Activated CD8-positive, alpha-beta memory T cell treated with anti-CD3 and anti-CD28 coated beads for 1 hour (primary cell): Measurements from ENCODE around the gene OR1E1.
"Not testable (repeated sequence)": the region's sequence is repeated elsewhere in the genome, so short reads cannot be mapped to it uniquely, and the experiment has no call there.

ENCODE experiments used
- DNase-seq, 2 donors: peaks; one replicate each; pipeline ENCODE4 v3.0.0-alpha.2; 2020; ENCODE audit warnings: low read depth in 1 of 2; ENCODE audit errors: extremely low read depth in 1 of 2

OR1E1 gene, protein sequence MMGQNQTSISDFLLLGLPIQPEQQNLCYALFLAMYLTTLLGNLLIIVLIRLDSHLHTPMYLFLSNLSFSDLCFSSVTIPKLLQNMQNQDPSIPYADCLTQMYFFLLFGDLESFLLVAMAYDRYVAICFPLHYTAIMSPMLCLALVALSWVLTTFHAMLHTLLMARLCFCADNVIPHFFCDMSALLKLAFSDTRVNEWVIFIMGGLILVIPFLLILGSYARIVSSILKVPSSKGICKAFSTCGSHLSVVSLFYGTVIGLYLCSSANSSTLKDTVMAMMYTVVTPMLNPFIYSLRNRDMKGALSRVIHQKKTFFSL

DNA sequence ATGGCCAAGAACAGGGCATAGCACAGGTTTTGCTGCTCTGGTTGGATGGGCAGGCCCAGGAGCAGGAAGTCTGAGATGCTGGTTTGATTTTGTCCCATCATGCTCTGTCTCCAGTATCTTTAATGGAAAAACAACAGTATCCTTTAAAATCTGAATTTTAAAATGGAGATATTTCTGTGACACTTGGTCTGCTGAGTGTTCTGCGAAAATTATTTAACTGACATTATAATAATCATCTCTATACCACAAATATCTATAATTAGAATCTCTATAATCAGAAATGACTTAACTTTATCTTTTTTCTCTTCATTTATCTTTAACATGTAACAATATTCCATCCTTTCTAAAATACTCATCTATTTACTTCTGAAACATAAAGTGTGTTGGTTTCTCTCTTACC lies at the start of gene OR1E1:
Gene OR1E1, minus strand, starts transcription at position 101 of the 400 bp plus-strand sequence. Its CDS starts 0 bp downstream, at position 101.
- DNase-seq = no peak

DNA sequence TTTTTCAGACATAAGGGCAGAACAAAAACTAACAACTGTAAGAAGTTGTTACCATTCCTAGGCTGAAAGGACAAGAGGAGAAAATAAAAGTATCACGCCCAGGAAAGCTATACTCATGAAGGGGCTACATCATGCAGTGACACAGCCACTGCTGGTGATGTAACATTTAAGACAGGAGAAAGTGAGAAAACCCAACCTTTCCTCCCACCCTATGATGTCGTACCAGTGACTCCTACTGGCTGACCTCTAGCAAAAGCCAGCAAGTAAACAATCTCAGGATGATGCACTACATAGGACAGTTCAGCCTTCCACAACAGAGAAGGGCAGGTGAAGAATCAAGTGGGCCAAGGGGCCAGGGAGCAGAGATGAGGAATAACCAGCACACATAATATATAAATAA lies 49.4 kb upstream of the OR1E1 start:
- no peak for DNase-seq

DNA sequence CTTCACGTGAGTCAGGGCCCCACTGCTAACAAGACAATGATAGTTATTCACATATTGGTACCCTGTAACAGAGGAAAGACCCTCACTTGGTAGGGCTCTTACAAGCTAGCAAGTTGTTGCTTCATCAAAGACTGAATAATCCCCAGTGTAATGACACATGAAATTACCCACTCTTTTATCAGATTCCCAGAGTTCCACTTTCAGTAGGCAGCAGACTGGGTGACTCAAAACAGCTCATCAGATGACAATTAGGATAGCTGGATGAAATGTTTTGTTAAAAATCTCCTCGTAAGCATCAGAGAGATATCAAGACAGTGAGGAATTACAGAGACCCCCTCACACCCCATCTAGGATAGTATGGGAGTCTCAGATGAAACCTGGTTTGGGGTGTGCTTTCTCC lies 42.2 kb upstream of the OR1E1 start:
- no peak for DNase-seq

DNA sequence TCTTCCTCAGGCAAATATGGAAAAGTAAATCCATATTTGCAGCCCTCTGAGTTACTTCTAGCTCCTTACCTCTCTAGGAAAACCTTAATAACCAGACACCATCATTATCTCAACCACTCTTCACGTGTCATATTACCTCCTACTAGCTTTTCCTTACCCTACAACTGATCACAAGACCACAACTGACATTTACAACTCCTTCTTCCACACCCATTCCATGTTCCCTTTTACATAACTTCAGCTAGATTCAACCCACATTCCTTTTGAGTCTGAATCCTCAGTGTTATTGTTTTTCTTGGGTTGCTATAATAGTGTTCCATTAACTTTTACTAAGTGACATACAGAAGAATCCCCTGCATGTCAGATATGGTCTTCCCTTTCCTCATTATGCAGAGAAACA lies 40.2 kb upstream of the OR1E1 start:
- no peak for DNase-seq

DNA sequence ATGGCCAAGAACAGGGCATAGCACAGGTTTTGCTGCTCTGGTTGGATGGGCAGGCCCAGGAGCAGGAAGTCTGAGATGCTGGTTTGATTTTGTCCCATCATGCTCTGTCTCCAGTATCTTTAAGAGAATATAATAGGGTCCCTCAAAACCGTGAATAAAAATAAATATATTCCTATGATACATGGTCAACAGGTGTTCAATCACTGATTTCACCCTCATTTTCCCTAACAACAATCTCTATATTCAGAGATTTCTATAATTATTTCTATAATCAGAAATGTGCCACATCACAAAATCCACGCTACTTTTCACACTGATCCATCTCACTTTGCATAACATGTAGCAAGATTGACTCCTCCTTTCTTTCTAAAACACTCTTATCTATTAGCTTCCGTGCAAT lies 35.5 kb upstream of the OR1E1 start, which contains the start of gene OR1E2:
Gene OR1E2, minus strand, starts transcription at position 101 of the 400 bp plus-strand sequence. Its CDS starts 0 bp downstream, at position 101.
- no peak for DNase-seq

DNA sequence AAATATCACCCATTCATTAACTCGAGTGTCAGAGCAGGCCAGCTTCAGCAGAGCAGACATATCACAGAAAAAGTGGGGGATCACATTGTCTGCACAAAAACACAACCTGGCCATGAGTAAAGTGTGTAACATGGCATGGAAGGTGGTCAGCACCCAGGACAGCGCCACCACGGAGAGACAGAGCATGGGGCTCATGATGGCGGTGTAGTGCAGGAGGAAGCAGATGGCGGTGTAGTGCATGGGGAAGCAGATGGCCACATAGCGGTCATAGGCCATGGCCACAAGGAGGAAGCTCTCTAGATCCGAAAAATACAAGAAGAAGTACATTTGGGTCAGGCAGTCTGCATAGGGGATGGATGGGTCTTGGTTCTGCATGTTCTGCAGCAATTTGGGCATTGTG lies 35.0 kb upstream of the OR1E1 start:
- DNase-seq = not testable (repeated sequence)

DNA sequence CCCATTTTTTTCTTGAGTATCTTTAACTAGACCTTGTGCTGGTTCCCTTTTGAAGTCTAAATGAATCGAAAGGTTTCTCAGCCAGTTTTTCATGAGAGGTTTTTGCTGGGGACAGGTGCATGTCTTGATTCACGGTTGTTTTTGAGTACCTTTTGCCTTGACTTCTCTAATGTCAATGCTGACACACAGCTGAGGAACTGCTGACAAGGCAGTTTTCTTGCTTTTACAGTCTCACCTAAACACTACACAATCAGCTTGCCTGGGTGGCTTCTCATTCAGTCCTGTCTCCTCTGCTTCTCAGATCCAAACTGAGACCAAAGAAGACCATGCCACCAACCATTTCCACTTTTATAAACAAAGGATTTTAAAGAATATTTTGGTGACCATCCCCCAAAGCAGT lies 20.0 kb upstream of the OR1E1 start:
- no peak for DNase-seq

DNA sequence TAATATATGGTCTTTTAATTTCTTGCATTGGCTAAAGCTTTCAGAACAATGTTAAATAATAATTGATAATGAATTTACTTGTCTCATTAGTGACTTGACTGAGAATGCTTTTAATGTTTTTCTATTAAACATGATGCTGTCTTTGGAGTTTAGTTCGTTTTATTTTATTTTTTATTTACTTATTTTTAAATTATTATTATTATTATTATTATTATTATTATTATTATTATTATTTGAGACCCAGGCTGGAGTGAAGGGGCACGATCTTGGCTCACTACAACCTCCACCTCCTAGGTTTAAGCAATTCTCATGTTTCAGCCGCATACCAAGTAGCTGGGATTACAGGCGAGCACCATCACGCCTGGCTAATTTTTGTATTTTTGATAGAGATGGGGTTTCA lies 17.4 kb upstream of the OR1E1 start:
- no peak for DNase-seq

DNA sequence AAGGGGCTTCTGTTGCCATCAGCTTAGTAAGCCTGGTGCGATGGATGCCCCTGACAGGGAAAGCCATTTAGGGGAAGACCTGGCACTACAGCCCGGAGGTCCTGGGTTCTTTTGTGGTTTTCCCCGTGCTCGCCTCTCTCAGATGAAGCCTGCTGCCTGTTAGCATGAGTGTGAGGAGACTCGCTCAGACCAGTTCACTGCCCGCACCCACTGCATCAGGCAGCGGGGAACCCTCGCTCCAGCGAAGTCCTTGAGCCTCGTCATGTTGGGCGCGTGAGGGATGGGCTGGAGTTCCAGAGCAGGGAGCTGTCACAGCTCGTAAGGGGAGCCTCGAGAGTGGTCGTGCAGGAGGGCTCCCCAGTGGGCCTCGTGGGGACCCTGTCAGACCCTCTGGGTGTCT lies 14.0 kb upstream of the OR1E1 start:
- DNase-seq = not testable (repeated sequence)

DNA sequence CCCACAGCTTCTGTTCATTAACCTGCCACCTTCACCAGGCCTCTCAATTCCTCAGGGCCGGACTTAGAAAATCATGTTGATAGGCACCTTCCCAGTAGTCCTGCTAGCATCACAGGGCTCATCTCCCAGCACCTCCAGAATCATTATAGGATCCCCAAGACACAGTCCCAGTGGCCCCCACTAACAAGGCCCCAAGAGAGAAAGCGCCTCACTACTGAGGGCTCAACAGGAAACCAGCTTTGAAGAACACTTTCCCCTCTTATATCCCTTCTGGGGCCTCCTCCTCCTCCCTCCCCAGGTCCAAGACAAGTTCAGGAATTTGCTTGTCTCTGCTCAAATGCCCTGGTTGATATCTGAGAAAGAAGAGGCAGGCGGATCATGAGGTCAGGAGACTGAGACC lies 12.9 kb upstream of the OR1E1 start, which contains the start of gene OR3A3:
Gene OR3A3, plus strand, starts transcription at position 301 of the 400 bp plus-strand sequence.
- DNase-seq = no peak

DNA sequence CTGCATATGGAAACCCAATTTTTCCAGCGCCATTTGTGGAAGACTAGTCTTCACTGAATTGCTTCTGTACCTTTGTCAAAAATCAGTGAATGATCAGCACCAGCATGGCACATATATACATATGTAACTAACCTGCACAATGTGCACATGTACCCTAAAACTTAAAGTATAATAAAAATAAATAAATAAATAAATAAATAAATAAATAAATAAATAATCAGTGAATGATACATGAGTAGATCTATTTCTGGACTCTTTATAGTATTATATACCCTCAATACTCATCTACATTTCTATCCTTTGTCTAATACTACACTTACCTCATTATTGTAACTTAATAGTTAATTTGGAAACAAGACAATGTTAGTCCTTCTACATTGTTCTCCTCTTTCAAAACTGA lies 5.6 kb upstream of the OR1E1 start:
- DNase-seq = not testable (repeated sequence)

DNA sequence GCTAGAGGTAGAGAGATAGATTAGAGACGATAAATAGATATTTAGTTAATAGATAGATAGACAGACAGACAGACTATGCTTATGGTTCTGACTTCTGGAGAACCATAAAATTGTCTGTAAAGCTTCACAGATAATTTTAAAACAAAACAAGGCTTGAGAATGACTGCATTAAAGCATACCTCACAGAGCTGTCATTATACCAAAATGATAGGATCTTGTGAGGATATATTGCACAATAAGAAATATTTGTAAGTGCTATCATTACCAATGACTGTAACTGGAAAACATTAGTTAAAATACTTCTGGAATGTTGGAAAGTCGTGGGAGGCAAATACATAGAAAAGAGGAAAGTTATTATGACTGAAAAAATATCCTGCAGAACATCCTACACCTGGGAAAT lies 3.6 kb upstream of the OR1E1 start:
- DNase-seq = no peak

DNA sequence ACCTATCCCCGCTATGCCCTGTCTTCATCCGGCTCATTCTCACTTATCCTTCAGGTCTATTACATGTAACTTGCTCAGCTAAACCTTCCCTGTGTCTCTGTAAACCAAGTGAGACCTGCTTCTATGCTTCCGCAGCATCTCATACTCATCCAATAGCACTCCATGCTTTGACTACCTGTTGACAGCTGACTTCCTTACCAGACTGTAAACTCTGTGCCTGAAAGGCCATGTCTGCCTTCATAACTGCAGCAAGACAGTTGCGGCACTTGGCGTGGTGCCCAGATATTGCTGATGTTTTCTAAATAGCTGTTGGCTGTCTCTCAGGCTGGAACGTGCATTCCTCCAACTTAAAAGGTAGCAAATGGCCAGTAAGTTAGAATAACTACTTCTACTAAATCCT lies 1.8 kb upstream of the OR1E1 start:
- no peak for DNase-seq

DNA sequence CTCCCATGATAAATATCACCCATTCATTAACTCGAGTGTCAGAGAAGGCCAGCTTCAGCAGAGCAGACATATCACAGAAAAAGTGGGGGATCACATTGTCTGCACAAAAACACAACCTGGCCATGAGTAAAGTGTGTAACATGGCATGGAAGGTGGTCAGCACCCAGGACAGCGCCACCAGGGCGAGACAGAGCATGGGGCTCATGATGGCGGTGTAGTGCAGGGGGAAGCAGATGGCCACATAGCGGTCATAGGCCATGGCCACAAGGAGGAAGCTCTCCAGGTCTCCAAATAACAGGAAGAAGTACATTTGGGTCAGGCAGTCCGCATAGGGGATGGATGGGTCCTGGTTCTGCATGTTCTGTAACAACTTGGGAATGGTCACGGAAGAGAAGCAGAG lies 409 bp downstream of the OR1E1 start:
- DNase-seq = not testable (repeated sequence)

DNA sequence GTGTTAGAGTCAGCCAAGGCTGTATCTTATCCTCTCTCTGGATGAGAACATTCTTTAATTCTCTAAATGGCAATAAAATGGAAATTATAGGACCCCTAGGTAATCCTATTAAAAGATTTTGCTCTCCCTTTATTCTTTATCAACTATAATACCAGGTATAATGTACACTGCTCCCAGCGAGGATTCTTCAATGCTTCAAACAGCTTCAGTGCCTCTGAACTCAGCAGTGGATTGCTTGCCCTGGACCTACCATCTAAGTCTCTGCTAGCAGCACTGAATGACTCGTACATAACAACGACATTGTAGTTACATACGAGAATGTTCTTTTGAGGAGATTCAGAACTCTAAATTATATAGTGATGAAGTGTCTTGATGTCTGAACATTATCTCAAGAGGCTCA lies 8.4 kb downstream of the OR1E1 start:
- DNase-seq = no peak

DNA sequence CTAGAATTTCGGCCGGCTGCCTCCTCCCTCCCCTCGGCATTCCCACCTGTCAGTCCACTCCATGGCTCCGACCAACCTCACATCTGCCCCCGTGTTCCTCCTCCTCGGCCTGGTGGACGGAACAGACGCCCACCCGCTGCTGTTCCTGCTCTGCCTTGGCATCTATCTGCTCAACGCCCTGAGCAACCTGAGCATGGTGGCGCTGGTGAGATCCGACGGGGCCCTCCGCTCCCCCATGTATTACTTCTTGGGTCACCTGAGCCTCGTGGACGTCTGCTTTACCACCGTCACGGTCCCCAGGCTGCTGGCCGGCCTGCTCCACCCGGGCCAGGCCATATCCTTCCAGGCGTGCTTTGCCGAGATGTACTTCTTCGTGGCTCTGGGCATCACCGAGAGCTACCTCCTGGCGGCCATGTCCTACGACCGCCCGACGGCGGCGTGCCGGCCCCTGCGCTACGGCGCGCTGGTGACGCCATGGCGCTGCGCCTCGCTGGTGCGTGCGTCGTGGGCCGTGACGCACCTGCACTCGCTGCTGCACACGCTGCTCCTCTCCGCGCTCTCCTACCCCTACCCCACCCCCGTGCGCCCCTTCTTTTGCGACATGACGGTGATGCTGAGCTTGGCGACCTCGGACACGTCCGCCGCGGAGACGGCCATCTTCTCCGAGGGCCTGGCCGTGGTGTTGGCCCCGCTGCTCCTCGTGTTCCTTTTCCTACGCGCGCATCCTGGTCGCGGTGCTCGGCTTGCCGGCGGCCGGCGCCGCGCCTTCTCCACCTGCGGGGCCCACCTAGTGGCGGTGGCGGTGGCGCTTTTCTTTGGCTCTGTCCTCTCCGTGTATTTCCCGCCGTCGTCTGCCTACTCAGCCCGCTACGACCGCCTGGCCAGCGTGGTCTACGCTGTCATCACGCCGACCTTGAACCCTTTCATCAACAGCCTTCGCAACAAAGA lies 12.1 kb downstream of the OR1E1 start, which contains the start of gene OR3A2:
Gene OR3A2, minus strand, starts transcription at position 440 of the 948 bp plus-strand sequence.
- no peak for DNase-seq

DNA sequence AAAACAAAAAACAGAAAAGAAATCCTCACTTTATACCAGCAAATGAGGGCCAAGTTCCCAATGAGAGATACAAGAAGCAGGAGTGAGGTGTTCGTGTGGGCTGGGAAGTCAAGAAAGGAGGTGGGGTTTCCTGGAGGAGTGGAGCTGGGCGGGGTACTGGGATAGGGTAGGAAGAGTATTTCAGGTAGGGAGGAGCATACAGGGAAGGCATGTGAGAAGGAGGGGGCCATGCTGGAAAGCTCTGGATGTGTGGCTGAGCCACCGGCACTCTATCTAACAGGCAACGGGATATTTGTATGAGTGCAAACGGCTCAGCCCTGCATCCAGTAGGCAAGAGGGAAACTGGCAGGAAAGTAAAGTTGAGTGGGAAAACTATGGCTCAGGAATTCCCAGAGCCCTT lies 16.3 kb downstream of the OR1E1 start:
- no peak for DNase-seq

DNA sequence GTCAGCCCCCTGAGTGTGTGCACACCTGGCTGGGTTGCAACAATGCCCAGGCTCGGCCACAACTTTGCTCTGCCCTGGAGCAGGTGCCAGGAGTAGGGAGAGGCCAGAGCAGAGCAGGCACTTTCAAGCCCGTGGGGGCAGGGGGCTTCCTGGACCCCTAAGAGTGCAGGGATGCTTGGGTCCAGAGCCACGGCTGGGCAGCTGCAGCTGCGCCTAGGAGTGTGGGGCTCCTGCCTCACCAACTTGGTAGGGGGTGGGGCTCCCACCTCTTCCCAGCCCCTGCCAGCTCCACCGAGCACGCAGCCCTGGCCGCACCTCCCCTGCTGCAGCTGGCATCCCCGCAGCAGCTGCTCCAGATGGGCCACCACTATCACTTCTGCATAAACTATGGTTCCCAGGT lies 19.9 kb downstream of the OR1E1 start:
- DNase-seq = no peak

DNA sequence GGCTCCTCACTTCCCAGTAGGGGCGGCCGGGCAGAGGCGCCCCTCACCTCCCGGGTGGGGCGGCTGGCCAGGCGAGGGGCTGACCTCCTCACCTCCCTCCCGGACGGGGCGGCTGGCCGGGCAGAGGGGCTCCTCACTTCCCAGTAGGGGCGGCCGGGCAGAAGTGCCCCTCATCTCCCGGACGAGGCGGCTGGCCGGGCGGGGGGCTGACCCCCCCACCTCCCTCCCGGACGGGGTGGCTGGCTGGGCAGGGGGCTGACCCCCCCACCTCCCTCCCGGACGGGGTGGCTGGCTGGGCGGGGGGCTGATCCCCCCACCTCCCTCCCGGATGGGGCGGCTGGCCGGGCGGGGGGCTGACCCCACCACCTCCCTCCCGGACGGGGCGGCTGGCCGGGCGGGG lies 27.0 kb downstream of the OR1E1 start:
- DNase-seq = not testable (repeated sequence)
